HL-60 (cell line): Measurements from ENCODE around the gene WDFY1.
"Not testable (repeated sequence)": the region's sequence is repeated elsewhere in the genome, so short reads cannot be mapped to it uniquely, and the experiment has no call there.

Experiments used
- POLR2AphosphoS5 ChIP-seq: IDR thresholded peaks from 2 replicates; pipeline ENCODE4 v1.6.1; 2012; ENCODE audit warnings: low read depth
- TF ChIP-seq, protein P1 (sequence below): IDR thresholded peaks from one replicate; pipeline ENCODE4 v1.5.1; 2011; ENCODE audit warnings: low read length, control low read depth, inconsistent platforms; ENCODE audit not compliant: insufficient read depth

DNA sequence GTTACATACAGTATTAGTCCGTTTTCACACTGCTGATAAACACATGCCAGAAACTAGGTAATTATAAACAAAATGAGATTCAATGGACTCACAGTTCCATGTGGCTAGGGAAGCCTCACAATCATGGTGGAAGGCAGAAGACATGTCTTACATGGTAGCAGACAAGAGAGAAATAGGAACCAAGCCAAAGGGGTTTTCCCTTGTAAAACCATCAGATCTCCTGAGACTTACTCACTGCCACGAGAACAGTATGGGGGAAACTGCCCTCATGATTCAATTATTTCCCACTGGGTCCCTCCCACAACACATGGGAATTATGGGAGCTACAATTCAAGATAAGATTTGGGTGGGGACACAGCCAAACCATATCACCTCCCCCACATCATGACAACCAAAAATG, 5.7 kb downstream of the WDFY1 start:
- TF ChIP-seq, protein P1, sequence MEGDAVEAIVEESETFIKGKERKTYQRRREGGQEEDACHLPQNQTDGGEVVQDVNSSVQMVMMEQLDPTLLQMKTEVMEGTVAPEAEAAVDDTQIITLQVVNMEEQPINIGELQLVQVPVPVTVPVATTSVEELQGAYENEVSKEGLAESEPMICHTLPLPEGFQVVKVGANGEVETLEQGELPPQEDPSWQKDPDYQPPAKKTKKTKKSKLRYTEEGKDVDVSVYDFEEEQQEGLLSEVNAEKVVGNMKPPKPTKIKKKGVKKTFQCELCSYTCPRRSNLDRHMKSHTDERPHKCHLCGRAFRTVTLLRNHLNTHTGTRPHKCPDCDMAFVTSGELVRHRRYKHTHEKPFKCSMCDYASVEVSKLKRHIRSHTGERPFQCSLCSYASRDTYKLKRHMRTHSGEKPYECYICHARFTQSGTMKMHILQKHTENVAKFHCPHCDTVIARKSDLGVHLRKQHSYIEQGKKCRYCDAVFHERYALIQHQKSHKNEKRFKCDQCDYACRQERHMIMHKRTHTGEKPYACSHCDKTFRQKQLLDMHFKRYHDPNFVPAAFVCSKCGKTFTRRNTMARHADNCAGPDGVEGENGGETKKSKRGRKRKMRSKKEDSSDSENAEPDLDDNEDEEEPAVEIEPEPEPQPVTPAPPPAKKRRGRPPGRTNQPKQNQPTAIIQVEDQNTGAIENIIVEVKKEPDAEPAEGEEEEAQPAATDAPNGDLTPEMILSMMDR, result not testable (repeated sequence)
- not testable (repeated sequence) for TF ChIP-seq POLR2AphosphoS5
